ENCODE results near the gene LIX1L.

Gene LIX1L

DNA sequence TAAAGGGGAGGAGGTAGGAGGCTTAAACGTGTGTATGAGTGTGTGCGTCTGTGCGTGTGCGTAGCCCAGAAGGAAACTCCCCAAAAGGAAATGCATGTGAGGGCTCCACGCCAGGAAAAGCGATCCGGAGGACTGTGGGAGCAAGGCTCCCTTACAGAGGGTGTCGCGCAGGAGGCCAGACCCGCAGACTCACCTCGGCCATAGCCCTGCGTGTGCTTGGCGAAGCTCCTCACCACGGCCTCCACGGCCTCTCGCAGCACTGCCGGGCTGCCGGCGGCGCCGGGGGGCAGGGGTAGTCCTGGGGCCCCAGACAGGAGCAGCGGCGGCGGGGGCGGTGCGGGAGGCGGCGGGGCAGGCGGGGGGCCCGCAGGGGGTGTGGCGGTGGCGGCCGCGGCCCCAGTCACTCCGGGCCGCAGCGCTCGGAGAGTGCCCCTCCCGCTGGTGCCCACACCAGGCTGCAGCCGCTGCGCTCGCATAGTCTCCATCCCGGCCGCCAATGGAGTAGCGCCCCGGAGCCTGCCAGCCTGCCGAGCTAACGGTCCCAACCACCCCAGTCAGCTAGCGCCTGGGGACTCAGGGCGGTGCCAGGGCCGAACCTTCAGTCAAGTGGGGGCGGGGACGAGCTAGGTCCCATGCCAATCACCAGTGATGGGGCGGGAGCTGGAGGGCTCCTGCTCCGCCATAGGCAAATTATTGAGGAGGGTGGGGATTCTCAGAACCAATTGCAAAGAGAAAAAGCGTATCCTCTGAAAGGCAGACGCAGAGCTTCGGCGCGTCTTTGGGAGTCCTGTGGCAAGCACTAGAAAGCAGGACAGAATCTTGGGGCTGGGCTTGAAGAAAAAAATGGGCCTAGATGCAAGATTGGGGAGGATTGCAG, at the start of gene LIX1L:
LIX1L (minus strand) TSS at position 575 of the 877 bp plus-strand sequence; CDS start at position 485, 90 bp downstream.
- ATAC-seq, result peak; percentile 89

DNA sequence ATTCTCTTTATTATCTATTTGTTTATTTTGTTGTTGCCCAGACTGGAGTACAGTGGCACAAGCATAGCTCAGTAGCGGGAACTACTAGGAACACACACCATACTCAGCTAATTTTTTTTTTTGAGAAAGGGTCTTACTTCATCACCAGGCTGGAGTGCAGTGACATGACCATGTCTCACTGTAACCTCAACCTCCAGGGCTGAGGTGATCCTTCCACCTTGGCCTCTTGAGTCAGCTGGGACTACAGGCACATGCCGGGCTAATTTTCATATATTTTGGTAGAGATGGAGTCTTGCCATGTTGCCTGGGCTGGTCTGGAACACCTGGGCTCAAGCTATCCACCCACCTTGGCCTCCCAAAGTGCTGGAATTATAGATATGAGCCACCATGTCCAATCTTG, 43.9 kb upstream of the LIX1L start:
- ATAC-seq, result no peak

DNA sequence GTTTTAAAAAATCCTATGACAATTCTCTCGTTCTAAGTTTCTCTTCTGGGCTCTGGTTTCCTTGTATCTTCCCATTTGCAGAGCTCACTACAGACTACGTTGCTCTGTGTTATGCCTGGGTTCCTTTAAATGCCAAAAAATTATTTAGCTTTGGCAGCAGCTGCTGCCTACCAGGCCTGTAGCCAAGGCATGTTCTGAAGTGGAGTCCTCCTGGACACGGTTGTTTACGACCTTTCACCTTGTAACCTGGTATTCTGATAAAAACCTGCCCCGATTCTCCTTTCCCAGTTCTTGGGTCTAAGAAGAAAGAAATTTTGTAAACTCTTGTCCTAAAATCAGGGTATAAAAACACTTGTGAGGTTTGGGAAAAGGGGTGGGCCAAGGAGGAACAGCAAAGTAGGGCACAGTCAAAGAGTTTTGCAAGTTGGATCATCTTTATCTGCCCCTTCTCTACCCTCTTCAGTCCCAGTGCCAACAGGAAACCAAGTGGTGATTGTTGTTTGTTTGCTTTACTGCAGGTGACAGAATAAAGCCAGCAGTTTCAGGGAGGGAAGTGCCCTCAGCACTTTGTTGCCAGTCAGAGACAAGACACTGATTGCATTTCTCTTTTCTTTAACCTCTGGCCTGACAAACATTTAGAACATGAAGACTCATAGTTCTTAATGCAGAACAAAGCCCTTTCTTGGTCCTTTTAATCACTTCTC, 41.7 kb upstream of the LIX1L start:
- no peak for ATAC-seq

DNA sequence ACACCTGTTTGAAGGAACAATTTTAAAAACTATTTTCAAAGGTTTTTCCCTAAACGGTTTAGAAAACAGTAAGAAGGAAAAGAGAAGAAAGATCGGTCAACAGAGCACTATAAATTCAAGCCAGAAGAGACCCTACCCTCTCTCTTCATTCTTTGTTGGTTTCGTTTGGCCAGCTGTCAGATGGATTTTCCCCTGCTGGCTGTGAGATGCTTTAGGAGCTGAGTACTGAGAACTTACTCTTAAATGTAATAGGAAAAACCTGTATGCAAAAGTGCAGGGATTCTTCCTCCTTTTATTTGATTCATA, 39.9 kb upstream of the LIX1L start:
- no peak for ATAC-seq

DNA sequence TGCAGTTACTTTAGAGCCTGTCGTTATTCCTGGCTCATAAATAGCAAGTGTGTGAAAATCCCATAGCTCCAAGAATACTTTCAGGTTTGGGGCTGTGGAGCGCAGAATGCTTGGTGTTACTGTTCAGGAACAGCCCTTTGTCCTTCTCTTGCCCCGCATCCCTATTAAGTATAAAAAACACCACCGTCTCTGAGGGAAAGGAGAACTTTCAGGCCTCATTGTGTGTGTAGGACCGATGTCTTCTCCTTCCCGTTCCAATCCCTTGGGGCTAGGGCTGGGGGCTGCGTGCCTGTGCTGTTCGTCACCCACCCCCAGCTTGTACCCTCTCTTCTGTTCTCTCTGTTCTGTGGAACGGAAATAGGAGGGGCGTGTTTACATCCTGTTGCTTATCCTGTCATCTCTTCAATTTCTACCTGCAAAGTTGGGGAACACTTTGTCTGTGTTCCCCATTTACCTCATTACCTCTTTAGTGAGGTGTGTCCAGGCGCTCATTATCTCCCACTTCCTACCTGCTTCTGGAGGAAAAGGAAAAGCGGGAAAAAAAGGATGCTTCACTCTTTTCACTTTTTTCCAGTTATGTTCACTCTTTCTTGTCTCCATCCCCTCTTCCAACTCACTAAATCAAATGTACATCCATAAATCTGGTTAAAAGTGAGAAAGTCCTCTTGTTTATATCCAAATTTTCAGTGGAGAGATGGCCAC, 39.4 kb upstream of the LIX1L start:
- ATAC-seq, result peak; percentile 44 to 47

DNA sequence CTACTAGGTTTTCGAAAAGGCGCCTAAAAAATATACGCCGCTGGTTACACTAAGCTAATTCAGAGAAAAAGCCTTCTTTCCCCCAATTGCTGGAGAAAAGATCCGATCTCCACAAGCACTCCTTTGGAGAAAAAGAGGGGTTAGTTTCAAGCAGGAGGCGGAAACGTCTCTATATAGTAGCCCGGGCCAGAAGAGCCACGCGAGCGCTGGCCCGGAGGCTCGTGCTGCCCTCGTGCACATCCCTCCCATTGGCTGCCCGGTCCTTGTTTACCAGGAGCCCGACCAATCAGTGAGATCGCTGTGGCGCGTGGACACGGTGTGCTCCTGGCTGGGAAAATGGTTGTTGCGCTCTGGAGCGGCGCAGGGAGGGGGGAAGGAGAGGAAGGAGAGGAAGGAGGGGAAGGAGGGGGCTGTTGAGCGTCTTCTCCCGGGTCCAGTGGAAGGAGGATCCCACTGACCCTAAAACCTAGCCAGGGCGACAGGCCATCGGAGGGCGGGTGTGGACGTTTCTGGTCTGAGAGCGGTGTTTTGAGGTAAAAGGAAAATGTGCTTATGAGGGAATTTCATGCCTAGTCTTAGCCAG, 38.7 kb upstream of the LIX1L start, which contains the start of gene TXNIP:
TXNIP (minus strand) TSS at position 147 of the 583 bp plus-strand sequence. CDS start 313 bp downstream, outside the sequence.
- peak; percentile 95 to 96 for ATAC-seq

DNA sequence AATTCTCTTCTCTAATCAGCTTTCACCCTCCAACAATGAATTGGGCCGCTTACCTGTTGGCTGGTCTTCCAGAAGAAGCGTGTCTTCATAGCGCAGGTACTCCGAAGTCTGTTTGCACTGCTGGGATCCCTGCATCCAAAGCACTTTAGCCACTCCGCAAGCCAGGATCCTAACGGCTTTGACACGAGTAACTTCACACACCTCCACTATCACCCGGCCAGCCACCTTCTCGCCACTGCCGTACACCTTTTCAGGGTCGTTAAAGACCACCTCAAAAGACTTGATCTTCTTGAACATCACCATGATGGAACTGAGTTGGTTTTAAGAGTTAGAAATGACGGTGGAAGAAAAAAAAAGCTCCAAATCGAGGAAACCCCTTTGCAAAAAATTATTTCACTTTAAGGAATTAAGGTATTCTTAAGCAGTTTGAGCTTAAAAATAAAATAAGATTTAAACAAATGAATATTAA, 38.2 kb upstream of the LIX1L start:
- ATAC-seq, result no peak

DNA sequence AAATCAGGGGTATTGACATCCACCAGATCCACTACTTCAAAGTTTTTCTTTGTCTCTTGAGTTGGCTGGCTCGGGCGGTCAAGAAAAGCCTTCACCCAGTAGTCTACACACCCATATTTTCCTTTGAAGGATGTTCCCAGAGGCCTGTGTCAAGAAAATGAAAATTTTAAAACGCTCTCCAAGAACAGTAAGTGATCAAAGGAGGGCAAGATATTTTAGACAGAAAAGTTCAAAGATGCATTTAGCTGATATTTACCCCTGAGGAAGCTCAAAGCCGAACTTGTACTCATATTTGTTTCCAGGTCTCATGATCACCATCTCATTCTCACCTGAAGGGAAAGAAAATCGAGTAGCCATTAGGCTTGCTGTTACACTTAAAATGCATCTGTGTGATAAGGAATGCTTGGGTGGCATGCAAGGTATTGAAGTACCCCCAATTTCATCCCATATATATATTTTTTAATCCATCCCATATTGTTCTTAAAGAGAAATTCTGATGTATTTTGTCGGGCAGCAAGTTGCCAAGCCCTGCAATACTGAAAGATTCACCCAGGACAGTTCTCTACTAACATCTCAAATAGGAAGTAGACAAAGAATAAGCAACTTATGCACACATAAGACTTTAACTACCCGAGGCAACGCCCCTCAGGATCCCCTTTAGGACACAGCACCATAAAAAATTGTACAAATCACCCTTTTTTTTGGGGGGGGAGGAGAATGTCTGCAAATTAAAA, 37.5 kb upstream of the LIX1L start:
- no peak for ATAC-seq

DNA sequence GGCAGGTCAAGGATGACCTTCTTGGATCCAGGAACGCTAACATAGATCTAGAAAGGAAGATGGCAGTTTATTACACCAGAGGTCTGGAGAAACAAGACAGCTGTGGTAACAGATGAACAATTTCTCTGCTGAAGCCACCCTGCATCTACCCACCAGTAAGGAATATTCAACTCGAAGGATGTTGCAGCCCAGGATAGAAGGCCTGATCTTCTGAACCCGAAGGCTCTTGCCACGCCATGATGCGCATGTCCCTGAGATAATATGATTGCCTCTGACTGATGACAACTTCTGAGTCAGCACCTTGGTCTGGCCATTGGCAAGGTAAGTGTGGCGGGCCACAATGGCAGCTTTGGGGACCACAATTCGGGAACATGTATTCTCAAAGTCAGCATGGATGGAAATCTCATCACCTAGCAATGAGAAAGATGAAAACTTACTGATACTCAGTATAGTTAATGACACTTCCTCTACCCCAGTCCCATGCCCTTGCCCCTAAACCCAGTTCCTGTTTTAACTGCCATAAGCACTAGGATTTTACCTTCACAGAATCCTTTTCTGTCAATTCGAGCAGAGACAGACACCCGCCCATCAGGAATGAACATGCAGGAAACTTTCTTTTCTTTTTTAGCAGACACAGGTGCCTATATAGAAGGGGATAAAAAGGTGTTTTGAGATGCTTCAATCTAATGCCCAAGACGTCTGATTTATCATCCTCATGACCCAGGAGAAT, 36.7 kb upstream of the LIX1L start:
- peak; percentile 37 to 41 for ATAC-seq

DNA sequence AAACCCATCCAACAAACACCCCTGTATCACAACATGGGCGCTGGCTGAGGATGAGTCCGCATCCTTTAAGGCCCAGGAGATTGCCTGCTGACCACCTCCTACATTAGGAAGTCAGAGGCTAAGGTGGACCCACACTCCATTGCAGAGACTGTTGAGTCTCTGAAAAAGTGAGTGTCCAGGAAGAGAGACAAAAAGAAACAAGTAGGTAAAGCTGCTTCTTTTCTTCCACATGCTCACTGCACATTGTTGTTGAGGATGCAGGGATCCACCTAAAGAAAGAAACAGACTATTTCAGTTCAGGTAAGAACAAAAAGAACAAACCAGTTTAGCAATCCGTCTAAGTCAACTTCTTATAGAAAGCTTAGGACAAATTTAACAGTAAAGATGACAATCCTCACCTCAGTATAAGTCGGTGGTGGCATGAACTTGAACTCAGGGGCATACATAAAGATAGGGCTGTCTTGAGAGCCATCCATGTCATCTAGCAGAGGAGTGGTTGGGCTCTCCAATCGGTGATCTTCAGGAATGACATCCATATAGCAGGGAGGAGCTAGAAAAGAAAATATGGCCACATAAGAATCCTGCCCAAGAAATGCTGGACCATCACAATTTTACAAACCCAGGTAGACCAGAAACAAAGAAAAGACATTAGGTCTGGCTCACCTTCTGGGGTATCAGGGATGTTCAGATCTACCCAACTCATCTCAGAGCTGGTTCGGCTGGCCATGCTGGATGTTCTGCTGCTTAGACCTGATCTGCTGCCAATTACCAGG, 36.0 kb upstream of the LIX1L start:
- no peak for ATAC-seq

DNA sequence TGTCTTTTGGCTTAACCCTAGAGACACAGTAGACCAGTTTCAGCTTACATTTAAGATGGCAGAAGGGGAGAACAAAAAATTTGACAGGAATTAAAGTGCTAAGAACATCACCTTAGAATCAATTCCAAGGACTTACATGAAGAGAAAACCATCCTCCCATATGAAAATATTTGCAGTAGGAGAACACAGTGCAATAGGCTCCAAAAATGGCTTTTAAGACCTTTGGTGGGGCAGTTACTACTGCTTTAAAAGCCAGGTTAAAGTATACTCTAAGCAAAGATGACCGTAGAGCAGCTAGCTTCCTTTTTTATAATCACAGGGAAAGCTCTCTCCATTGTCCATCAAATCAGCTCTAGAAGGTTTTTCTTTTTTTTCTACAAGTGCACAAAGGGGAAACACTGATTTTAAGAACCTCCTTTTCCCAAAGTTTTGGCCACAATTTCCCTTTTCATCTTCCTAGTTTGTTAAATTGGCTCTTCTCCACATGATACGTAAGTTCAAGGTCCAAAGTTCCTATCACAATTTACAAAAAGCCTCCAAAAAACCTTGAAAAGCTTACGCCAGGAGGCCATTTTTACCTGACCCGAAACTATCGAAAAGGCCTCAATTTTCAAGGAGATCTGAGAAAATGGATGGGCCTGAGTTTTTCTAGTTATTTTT, 35.3 kb upstream of the LIX1L start:
- ATAC-seq, result no peak

DNA sequence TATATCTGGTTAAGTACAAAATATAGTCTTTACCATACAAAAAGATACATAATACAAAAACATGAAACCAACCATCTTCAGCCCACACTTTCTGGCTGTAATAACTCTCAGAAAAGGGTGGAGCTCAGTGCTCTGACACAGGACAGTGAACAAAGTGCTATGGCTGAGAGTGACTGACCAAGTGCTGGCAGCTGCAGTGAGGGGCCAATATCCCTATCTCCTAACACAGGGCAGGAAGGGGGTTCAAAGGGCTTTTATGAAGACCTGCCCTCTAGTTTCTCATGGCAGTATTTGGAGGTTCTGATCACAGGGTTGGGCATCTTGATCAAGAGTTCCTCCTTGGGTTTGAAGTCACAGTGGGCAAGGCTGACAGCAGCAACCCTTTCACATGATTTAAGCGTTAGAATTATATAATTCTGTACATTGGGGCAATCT, 34.7 kb upstream of the LIX1L start:
- ATAC-seq, result no peak

DNA sequence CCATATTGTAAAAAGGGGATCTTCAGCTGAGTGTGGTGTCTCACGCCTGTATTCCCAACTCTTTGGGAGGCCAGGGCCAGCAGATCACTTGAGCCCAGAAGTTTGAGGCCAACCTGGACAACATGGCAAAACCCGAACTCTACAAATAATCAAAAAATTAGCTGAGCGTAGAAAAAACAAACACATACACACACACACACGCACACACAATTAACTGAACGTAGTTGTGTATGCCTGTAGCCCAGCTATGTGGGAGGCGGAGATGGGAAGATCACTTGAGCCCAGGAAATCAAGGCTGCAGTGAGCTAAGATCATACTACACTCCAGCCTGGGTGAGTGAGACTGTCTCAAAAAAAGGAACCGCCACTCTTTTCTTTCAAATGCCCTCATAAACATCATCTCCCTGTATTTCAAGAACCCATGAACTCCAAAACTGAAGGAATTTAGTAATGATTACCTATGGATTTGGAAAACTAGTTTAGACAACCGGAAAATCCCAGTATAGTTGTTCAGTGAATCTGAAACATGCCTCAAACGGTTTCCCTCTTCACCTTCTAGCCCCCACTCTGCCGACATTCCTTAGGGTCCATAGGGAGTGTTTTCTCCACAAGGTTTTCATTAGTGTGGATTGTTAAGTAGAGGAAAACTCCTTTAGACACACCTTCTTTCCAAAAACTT, 34.1 kb upstream of the LIX1L start:
- no peak for ATAC-seq

DNA sequence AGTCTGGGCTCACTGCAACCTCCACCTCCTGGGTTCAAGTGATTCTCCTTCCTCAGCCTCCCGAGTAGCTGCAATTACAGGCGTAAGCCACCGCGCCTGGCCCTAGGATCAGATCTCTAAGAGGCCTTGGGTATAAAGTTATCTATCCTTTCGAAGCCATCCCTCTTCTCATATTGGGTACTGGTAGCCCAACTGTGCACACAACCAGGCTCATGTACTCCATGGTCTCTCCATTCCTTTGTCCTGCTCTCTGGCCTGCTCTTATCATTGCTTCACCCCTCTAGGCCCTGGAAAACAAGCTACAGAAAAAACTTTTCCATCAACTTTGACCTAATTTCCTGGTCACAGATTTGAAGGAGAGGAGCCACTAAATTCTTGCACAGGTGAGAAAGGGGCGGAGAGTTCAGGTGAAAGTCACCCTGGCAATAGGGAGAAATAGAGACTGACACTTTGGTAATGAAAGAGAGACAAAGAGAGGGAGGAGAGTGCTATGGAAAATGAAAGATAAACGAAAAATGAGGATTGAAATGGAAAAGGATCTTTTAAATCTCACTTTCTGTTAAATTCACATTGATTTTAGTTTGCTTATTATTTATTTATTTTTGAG, 32.5 kb upstream of the LIX1L start:
- ATAC-seq, result no peak

DNA sequence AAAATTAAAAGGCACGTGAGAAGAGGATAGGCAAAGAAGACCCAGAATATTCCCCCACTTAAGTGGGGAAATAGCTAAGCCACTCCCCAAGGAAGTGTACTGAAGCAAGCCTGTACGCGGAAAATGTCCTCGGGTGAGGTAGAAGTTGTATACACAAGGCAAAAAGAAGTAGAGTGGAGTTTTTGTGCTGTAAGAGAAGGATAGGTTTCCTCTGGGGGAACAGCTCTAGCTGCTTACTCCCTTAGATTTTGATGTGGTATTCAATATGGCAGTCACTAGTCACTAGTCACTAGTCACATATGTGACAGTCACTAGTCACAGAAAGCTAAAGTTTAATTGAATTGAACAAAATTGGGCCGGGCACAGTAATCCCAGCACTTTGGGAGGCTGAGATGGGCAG, 31.0 kb upstream of the LIX1L start:
- peak in 1 of 2 donors; percentile 40 for ATAC-seq

DNA sequence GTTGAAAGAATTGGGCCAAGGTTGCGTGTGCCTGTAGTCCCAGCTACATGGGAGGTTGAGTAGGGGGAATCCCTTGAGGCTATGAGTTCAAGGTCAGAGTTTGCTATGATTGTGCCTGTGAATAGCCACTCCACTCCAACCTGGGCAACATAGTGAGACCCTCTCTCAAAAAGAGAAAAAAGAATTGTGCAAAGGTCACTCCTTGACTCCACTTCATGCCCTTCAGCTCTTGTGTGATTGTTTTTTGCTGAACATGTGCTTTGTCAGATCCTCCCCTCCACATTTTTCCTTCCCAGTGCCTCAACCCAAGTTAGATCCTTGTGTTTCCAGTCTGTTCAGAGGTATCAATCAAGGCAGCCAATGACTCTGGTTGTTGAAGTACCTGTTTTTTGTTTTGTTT, 30.1 kb upstream of the LIX1L start:
- ATAC-seq, result no peak

DNA sequence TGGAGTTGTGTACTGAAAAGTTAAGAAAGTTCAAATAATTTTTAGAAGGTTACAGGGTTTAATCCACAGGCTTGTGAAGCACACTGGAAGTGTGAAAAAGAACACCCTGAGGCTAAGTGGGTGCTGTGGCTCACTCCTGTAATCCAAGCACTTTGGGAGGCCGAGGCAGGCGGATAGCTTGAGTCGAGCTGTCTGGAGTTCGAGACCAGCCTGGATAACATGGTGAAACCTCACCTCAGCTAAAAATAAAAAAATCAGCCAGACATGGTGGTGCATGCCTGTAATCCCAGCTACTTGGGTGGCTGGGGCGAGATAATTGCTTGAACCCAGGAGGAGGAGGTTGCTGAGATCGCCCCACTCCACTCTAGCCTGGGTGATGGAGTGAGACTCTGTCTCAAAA, 28.7 kb upstream of the LIX1L start:
- no peak for ATAC-seq

DNA sequence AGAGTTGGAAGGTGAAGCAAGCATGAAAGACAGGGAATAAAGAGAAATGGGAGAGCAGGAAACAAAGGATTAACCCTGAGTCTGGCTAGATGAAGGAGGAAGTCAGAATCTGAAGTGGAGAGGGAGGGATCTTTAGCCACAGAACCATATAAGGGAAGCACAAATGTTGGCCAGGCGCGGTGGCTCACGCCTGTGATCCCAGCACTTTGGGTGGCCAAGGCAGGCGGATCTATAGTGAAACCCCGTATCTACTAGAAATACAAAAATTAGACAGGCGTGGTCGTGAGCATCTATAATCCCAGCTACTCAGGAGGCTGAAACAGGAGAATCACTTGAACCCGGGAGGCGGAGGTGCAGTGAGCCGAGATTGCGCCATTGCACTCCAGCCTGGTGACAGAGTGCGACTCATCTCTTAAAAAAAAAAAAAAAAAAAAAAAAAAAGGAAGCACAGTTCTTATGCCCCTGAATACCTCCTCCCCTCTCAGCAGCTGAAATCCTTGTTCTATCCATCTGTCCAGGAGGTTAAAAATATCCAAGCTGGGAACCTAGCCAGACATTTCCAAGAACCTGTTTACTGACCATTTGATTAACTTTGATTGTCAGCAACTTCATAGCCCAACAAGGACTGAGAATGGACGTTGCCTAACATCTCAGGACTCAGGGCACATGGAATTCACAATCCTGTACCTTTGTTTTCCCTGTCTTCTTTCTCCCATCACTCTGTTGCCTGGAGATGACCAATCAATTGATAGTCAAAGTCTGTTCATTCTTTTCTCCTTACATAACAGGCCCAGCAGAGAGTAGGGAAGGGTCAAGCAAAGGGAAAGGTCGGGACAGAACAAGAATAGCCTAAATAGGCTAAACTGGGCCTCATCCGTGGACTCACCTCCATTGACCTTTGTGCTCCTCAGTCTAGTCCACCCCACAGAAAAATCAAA, 28.0 kb upstream of the LIX1L start:
- no peak for ATAC-seq

Measured in activated CD4-positive, CD25-positive, alpha-beta regulatory T cell treated with anti-CD3 and anti-CD28 coated beads, Interleukin-2, amount 50 U/mL, for 24 hours (primary cell).